Activated CD4-positive, alpha-beta T cell treated with anti-CD3 and anti-CD28 coated beads, Interleukin-2, amount 50 U/mL, for 48 hours (primary cell): ENCODE results near the gene ATP8A2.
"Not testable (repeated sequence)": the region's sequence is repeated elsewhere in the genome, so short reads cannot be mapped to it uniquely, and the experiment has no call there.

ENCODE experiments used
- DNase-seq, 2 experiments: peaks; one replicate each; pipeline ENCODE4 v3.0.0-alpha.2; 2020

Gene ATP8A2

DNA sequence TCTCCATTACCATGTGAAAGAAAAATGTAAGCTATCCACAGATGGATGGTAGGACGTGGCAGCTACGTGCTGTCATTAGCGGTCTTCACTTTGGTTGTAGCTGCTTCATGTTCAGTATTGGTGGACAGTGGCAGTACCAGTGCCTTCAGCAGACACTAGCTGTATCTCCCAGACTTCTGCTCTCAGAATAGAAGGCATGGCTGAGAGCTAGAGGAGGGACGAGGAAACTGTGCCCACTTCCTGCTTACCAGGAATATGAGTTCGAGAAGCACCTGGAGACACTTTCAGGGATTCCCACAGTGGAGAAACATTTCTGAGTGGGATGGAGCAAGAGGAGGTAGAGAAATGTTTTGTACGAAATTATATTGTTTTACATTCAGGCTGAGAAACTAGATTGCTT lies 686.9 kb downstream of the ATP8A2 start:
- DNase-seq = no peak

DNA sequence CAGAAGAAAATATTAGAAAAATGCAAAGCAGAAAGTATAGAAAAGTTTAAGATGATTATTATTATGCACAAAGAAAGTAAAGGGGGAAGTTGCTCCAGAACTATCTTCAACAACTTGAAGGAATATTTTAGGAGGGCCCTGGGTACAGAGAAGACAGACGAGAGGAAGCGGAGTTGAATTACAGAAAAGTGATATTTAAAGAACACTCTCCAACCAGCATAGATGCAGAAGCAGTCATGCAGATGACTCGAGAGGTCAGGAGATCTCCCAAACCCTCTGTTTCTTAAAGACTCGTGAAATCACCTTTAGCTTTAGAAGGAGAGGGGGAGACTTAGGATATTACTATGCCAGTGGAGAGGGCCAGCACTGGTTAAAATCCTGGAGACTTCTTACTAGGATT lies 688.6 kb downstream of the ATP8A2 start:
- no peak for DNase-seq

DNA sequence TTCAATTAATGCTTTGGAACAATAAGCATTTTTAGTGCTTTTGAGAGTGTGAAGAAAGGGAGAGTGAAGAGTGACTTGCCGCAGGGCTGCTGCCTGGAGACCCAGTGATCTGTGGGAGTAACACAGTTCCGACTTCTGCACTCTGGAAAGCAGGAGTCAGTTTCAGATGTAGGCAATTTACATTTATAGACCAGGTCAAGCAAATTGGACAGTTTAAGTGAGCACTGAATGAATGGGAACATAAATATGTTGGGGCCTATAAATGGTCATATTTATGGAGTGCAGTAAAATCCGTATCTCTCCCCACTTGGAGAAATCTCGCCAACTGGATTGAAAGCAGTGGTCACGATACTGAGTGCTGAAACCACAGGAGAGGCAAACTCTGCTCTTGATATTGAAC lies 689.5 kb downstream of the ATP8A2 start:
- no peak for DNase-seq

DNA sequence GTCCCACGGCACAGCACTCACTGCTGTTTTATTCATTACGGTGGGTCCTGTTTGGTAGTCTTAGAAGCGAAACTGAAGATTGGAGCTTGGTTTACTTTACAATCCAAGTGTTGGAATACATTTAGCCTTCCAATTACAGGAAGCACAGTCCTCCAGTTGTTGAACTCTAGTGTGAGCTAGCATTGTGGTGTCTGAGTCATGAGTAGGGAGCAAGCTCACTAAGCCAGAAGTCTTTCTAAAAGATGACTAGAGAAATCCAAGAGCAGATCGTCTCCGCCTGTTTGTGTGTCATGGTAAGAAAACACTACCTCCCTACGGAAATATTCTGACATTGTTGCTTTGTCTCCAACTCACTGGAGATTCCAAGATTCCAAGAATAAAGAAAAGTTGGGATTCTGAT lies 690.2 kb downstream of the ATP8A2 start:
- no peak for DNase-seq

DNA sequence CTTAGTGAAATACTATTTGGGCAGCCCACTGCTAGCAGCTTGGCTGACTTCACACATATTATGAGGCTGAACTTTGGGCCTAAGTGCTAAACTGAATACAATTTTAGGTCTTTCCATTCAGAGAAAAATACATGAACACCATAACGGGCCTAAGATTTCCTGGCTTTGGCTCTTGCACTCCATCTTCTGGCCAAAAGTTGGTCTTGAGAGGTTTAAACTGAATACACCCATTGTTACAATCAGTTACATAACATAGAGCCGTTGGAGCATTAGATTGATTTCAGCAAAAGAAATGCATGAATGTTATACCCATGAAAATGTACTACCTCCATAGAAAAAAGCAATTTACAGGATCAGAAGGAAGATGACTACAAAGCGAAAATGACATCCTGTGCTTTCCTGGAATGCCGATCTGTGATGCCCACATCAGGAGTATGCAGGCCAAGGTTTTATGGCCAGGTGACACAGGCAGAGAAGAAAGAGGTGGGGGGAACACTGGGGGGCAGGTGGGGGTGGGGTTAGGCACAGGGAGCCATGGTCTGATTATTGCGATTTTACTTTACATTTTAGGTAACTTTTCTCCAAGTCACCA lies 691.2 kb downstream of the ATP8A2 start:
- peak; percentile 15 to 25 for DNase-seq

DNA sequence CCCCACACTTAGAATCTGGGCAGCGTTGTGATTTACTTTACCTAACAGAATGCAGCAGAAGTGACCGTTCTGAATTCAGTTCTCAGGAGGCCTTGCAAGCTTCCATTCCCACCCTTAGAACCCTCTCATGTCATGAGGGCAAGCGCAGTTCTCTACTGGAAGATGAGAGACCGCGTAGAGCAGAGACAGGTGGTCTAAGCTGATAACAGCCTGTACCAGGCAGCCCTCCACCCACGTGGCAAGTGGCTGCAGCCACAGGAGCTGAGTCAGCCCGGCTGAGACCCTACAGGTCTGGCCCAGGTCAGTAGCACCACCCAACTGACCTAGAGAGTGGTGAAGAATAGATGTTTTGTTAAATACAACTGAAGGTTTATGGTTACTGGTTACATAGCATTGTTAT lies 694.7 kb downstream of the ATP8A2 start:
- not testable (repeated sequence) for DNase-seq

DNA sequence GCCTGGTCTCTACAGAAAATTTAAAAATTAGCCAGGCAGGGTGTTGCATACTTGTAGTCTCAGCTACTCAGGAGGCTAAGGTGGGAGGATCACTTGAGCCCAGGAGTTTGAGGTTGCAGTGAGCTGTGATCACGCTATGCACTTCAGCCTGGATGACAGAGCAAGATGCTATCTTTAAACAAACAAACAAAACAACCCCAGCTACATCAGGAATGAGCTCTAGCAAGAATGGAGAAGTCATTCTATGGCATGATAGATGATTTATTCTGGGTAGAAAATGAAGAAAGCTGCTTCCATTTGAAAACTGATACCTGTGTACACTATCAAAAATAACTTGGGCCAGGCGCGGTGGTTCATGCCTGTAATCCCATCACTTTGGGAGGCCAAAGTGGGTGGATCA lies 695.8 kb downstream of the ATP8A2 start:
- DNase-seq = no peak

DNA sequence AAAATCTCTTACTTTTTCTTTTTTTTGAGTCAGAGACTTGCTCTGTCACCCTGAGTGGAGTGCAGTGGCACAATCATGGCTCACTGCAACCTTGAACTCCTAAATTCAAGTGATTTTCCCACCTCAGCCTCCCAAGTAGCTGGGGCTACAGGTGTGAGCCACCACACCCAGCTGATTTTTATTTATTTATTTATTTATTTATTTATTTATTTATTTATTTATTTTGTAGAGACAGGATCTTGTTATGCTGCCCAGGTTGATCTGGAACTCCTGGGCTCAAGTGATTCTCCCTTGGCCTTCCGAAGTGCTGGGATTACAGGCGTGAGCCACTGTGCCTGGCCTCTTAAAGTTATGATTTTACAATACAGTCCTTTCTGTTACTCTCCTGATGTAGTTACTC lies 696.6 kb downstream of the ATP8A2 start:
- not testable (repeated sequence) for DNase-seq

DNA sequence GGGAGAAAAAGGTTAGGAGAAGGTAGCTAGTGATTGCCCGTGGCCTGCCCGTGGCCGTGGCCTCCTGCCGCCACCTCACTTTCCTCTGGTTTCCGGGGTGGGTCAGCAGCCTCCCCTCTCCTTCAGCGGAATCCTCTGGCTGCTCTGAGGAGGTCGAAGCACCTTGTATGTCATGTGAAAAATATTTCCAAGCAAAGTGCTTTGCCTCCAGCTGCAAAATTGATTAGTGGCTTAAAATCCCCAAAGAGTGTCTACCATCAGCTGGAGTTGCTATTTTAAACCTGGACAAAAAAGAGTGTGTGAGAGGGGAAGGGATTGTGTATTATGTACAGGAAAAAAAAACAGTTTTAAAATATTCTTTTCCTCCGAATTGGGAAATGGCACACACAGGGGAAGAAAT lies 697.9 kb downstream of the ATP8A2 start:
- DNase-seq = not testable (repeated sequence)

DNA sequence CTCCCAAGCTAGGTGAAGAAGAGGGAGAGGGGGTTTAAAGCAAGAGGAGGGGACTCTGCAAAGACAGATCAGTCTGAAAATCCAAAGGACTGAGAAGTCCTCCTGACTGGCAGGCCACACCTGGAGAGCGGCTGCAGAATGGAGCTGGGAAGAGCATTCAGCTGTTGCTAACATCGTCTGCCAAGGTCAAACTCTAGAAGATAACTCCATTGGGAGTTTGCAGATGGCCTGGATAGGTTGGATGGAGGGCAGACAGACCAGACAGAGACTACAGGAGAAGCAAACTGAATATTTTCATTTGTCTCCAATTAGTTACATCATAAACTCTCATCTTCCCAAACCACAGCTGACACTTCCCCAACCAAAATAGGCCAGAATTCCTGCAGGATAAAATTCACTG lies 699.9 kb downstream of the ATP8A2 start:
- DNase-seq = no peak

DNA sequence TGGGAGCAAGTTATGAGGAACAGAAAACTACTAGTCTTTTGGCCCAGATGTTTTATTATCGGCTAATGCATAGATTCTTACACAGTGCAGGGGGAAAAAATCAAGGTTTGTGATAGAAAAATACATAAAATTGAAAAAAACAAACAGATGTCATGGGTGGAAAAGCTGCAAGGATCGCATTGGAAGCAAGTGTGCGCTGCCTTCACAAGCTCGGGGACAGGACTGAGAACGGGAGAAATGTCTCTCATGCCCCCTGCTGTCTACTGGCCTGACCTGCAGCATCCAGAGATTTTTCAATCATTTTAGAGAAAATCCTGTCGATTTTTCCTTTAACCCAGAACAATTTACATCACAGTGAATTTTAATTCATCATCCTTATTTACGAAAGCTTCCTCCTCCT lies 700.6 kb downstream of the ATP8A2 start:
- not testable (repeated sequence) for DNase-seq

DNA sequence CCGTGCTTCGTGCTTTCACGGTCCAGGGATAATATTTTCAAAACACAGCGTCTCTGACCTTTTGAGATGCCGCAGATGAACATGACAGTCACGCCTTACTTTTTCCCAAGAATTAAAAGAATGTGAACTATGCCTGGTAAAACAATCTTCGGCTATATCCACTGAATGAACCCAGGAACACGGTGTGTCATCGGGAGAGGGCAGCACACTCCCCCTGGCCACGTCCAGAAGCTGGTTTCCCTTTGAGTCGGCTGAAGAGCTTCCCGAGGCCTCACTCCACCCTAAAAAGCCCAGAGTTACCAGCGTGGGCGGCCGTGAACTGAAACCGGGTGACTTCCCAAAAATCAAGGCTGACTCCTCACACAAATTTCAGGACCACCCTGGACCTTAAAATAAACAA lies 702.9 kb downstream of the ATP8A2 start:
- DNase-seq = no peak
